GM19351 (cell line): ENCODE measurements around the gene WDR70.
"Not testable (repeated sequence)": the region's sequence is repeated elsewhere in the genome, so short reads cannot be mapped to it uniquely, and the experiment has no call there.

Source experiments
- ATAC-seq: cut with Tn5 transposase; IDR thresholded peaks from one replicate; pipeline ENCODE4 v1.9.1; 2021; ENCODE audit warnings: mild to moderate bottlenecking, moderate library complexity; ENCODE audit not compliant: unreplicated experiment

Gene WDR70

GRCh38 chr5:37568018-37568753 lies 189.1 kb downstream of the WDR70 start:
- no peak for ATAC-seq

- ATAC-seq: no peak
Observed at GRCh38 chr5:37568893-37569292, 189.8 kb downstream of the WDR70 start.

GRCh38 chr5:37569466-37569865 lies 190.3 kb downstream of the WDR70 start:
- ATAC-seq: no peak

- no peak for ATAC-seq
Observed at GRCh38 chr5:37570597-37570996, 191.5 kb downstream of the WDR70 start.

- no peak for ATAC-seq
Observed at GRCh38 chr5:37571985-37572384, 192.9 kb downstream of the WDR70 start.

GRCh38 chr5:37575541-37576489 lies 196.7 kb downstream of the WDR70 start:
- ATAC-seq: no peak

- ATAC-seq: no peak
Observed at GRCh38 chr5:37576552-37576951, 197.4 kb downstream of the WDR70 start.

- no peak for ATAC-seq
Observed at GRCh38 chr5:37578176-37578575, 199.1 kb downstream of the WDR70 start.

- ATAC-seq: no peak
Observed at GRCh38 chr5:37580106-37580505, 201.0 kb downstream of the WDR70 start.

- no peak for ATAC-seq
Observed at GRCh38 chr5:37582202-37582601, 203.1 kb downstream of the WDR70 start.

- ATAC-seq: not testable (repeated sequence)
Observed at GRCh38 chr5:37593292-37593691, 214.2 kb downstream of the WDR70 start.

- not testable (repeated sequence) for ATAC-seq
Observed at GRCh38 chr5:37594864-37595263, 215.7 kb downstream of the WDR70 start.

GRCh38 chr5:37598733-37599132 lies 219.6 kb downstream of the WDR70 start:
- ATAC-seq: no peak

- no peak for ATAC-seq
Observed at GRCh38 chr5:37601163-37601562, 222.0 kb downstream of the WDR70 start.

GRCh38 chr5:37603072-37603471 lies 224.0 kb downstream of the WDR70 start:
- ATAC-seq: no peak

GRCh38 chr5:37604290-37604689 lies 225.2 kb downstream of the WDR70 start:
- no peak for ATAC-seq

- ATAC-seq: no peak
Observed at GRCh38 chr5:37606148-37606547, 227.0 kb downstream of the WDR70 start.

GRCh38 chr5:37606632-37607248 lies 227.6 kb downstream of the WDR70 start:
- no peak for ATAC-seq

- no peak for ATAC-seq
Observed at GRCh38 chr5:37615184-37615583, 236.1 kb downstream of the WDR70 start.

GRCh38 chr5:37619353-37619752 lies 240.2 kb downstream of the WDR70 start:
- no peak for ATAC-seq

- not testable (repeated sequence) for ATAC-seq
Observed at GRCh38 chr5:37622354-37622753, 243.2 kb downstream of the WDR70 start.
